GM12872 (cell line): Measurements from ENCODE around the gene SRL.

Experiments used
- CTCF ChIP-seq: IDR thresholded peaks from 3 replicates; pipeline ENCODE4 v1.5.1; 2011; ENCODE audit warnings: low read depth, mild to moderate bottlenecking, low read length, moderate library complexity; ENCODE audit not compliant: insufficient read depth

The SRL gene

GRCh38 chr16:4217204-4218131 is 24.4 kb downstream of the SRL start:
- TF ChIP-seq CTCF = no peak

GRCh38 chr16:4216596-4216995 is 25.3 kb downstream of the SRL start:
- no peak for TF ChIP-seq CTCF

- no peak for TF ChIP-seq CTCF
These were observed 26.8 kb downstream of the SRL start for GRCh38 chr16:4215106-4215505.

GRCh38 chr16:4214215-4214621 is 27.7 kb downstream of the SRL start:
- no peak for TF ChIP-seq CTCF

GRCh38 chr16:4213737-4214136 is 28.1 kb downstream of the SRL start:
- no peak for TF ChIP-seq CTCF

GRCh38 chr16:4212934-4213296 is 29.0 kb downstream of the SRL start:
- no peak for TF ChIP-seq CTCF

- no peak for TF ChIP-seq CTCF
These were observed 29.5 kb downstream of the SRL start for GRCh38 chr16:4212211-4212933.
